Esophagus squamous epithelium (tissue), 5 donors: ENCODE results near the gene MYO18A. TPM values are rescaled to one million over a fixed set of nuclear protein-coding genes. Genes with fewer than 3 reads are reported as not detected.

Experiments used
- DNase-seq: peaks from one replicate; lab custom pipeline; 2025; lab: John Stamatoyannopoulos, UW
- H3K27ac ChIP-seq, 4 donors: fragments of 200-600 bp; sonication (generic); one replicate each; pipeline ENCODE4 v1.5.1; 2016 to 2019; ENCODE audit warnings: mild to moderate bottlenecking in 1 of 4
- H3K27me3 ChIP-seq, 4 donors: fragments of 200-600 bp; sonication (generic); 1 replicate in 3 of 4; 2 replicates in 1 of 4; pipeline versions ENCODE4 v1.5.1 to v1.6.0; 2017 to 2021; ENCODE audit warnings: antibody characterized with exemption in 1 of 4
- H3K36me3 ChIP-seq, 3 donors: fragments of 200-600 bp; sonication (generic); one replicate each; pipeline ENCODE4 v1.5.1; 2016 to 2019
- H3K4me1 ChIP-seq, 3 donors: fragments of 200-600 bp; sonication (generic); one replicate each; pipeline ENCODE4 v1.5.1; 2017 to 2019
- H3K4me3 ChIP-seq, 4 donors: fragments of 200-600 bp; sonication (generic); 1 replicate in 3 of 4; 2 replicates in 1 of 4; pipeline ENCODE4 v1.5.1; 2016 to 2019; ENCODE audit warnings: mild to moderate bottlenecking in 2 of 4, moderate library complexity in 1 of 4
- H3K9me3 ChIP-seq, 3 donors: fragments of 200-600 bp; sonication (generic); one replicate each; pipeline ENCODE4 v1.5.1; 2016 to 2019
- CTCF ChIP-seq, 6 experiments: fragments of 450-650 bp in 4 of 6; fragments of 200-600 bp in 2 of 6; sonication (generic) in 2 of 6; IDR thresholded peaks; one replicate each; pipeline ENCODE4 v1.5.1; 2016 to 2019; ENCODE audit warnings: antibody characterized with exemption in 6 of 6, mild to moderate bottlenecking in 4 of 6, moderate library complexity in 4 of 6
- POLR2A ChIP-seq, 4 donors: fragments of 450-650 bp; IDR thresholded peaks; one replicate each; pipeline ENCODE4 v1.6.1; 2017; ENCODE audit warnings: antibody characterized with exemption in 4 of 4, mild to moderate bottlenecking in 4 of 4, moderate library complexity in 3 of 4
- WGBS, 2 donors: methylation state at CpG; one replicate each; pipeline ENCODE4 v1.1.5; 2018; 5-methylcytosine and 5-hydroxymethylcytosine counted together
- intact Hi-C: fragments of 100-400 bp; cut with DNase I; formaldehyde crosslinking; loops from one replicate; pipeline ENCODE4 v1.15.0; 2022
- total RNA-seq, 4 donors: library from RNA; depleted of rRNA; stranded (reverse); fragments of >200 nt; gene quantifications; one replicate each; pipeline ENCODE4 v1.1.0, GENCODE V29; 2016
- donor health status: DM: yes; HTN: yes; CAD: no.

The MYO18A gene
- total RNA-seq, 4 donors from 2014 or later = 44.0 to 74.9 (median 68.5) TPM

GRCh38 chr17:29121442-29121841 lies 58.8 kb downstream of the MYO18A start:
- Histone ChIP-seq H3K4me3 (no peak overlapping the region), H3K9me3 (no peaks in the 10 kb centered on the region), H3K27ac (no peak overlapping the region), H3K36me3 (peaks cover 30 to 71% (median 43%) of the 10 kb centered on the region in 3 donors), H3K4me1 (peaks cover 4 to 23% (median 5%) of the 10 kb centered on the region in 3 donors), H3K27me3 (no peaks in the 10 kb centered on the region)
- 91 to 93% methylated on average over 6 of the region's 10 CpGs for WGBS, 2 donors
- DNase-seq = no peak
- intact Hi-C loops = no loop called here
- no peak for TF ChIP-seq POLR2A (IDR thresholded peaks at IDR 0.05)

GRCh38 chr17:29120433-29120832 lies 59.8 kb downstream of the MYO18A start:
- no peaks in the 10 kb centered on the region for H3K9me3 ChIP-seq
- H3K4me1 ChIP-seq = peaks cover 4 to 14% (median 5%) of the 10 kb centered on the region in 3 donors
- DNase-seq = no peak
- intact Hi-C loops = no loop called here
- no peaks in the 10 kb centered on the region for H3K27me3 ChIP-seq
- H3K4me3 ChIP-seq = no peak overlapping the region
- WGBS, 2 donors = 80% methylated on average over 2 of the region's 2 CpGs; no CpG with 5 or more reads in 1 of the 2 donors
- peaks cover 35 to 81% (median 43%) of the 10 kb centered on the region in 3 donors for H3K36me3 ChIP-seq
- no peak overlapping the region for H3K27ac ChIP-seq
- no peak for TF ChIP-seq CTCF (IDR thresholded peaks at IDR 0.05)
- TF ChIP-seq POLR2A (IDR thresholded peaks at IDR 0.05) = no peak

- Histone ChIP-seq H3K4me1 (peaks cover 0 to 4% (median 2%) of the 10 kb centered on the region in 3 donors), H3K36me3 (peaks cover 43 to 93% (median 44%) of the 10 kb centered on the region in 3 donors), H3K9me3 (no peaks in the 10 kb centered on the region), H3K4me3 (no peak overlapping the region), H3K27me3 (no peaks in the 10 kb centered on the region), H3K27ac (no peak overlapping the region)
- TF ChIP-seq CTCF (IDR thresholded peaks at IDR 0.05) (no peak), POLR2A (IDR thresholded peaks at IDR 0.05) (no peak)
- no peak for DNase-seq
- intact Hi-C loops = no loop called here
- WGBS, 2 donors = 87 to 92% methylated on average over 3 to 6 of the region's 6 CpGs
These were observed 60.9 kb downstream of the MYO18A start for GRCh38 chr17:29119265-29119664.

- 31 to 60% methylated on average over 6 to 13 of the region's 26 CpGs for WGBS, 2 donors
- Histone ChIP-seq H3K27me3 (no peaks in the 10 kb centered on the region), H3K4me1 (peaks cover 4 to 14% (median 9%) of the 10 kb centered on the region in 3 donors), H3K27ac (peak overlapping the region in 1 of 4 donors; percentile 5), H3K4me3 (no peak overlapping the region), H3K9me3 (no peaks in the 10 kb centered on the region), H3K36me3 (peaks cover 49 to 100% (median 52%) of the 10 kb centered on the region in 3 donors)
- DNase-seq = peak; percentile 27
- intact Hi-C loops = no loop called here
- TF ChIP-seq POLR2A (IDR thresholded peaks at IDR 0.05) (peak in 1 of 4 donors; percentile 10), CTCF (IDR thresholded peaks at IDR 0.05) (peak; percentile 82 to 88 (median 84))
These were observed 63.1 kb downstream of the MYO18A start for GRCh38 chr17:29116804-29117753.

- H3K36me3 ChIP-seq = peaks cover 46 to 97% (median 46%) of the 10 kb centered on the region in 3 donors
- TF ChIP-seq CTCF (IDR thresholded peaks at IDR 0.05) (peak in 2 of 6 experiments; percentile 21 to 38), POLR2A (IDR thresholded peaks at IDR 0.05) (no peak)
- WGBS, 2 donors = 40 to 67% methylated on average over 11 to 16 of the region's 20 CpGs
- intact Hi-C loops = no loop called here
- H3K27me3 ChIP-seq = no peaks in the 10 kb centered on the region
- H3K4me3 ChIP-seq = no peak overlapping the region
- no peak overlapping the region for H3K27ac ChIP-seq
- no peak for DNase-seq
- no peaks in the 10 kb centered on the region for H3K9me3 ChIP-seq
- peaks cover 4 to 22% (median 10%) of the 10 kb centered on the region in 3 donors for H3K4me1 ChIP-seq
These were observed 64.0 kb downstream of the MYO18A start for GRCh38 chr17:29115961-29116803.
